A549 (cell line): ENCODE data around the gene SNRNP70.

ENCODE experiments used
- EHF ChIP-seq: fragments of 250-450 bp; sonication (Bioruptor Pico); IDR thresholded peaks from 2 replicates; pipeline ENCODE4 v1.5.0; 2020; ENCODE audit warnings: mild to moderate bottlenecking
- ESRRA ChIP-seq: fragments of 150-350 bp; IDR thresholded peaks from 2 replicates; pipeline ENCODE4 v1.6.1; 2014; ENCODE audit warnings: mild to moderate bottlenecking, low read length, borderline replicate concordance
- JUNB ChIP-seq: fragments of >200 bp; sonication (Bioruptor Twin); formaldehyde crosslinking; IDR thresholded peaks from 2 replicates; pipeline ENCODE4 v1.6.1; 2016
- PHF8 ChIP-seq: fragments of 200-600 bp; sonication (generic); IDR thresholded peaks from 2 replicates; pipeline ENCODE4 v1.6.1; 2016; ENCODE audit warnings: low read depth, mild to moderate bottlenecking, antibody characterized with exemption, moderate library complexity, borderline replicate concordance
- POLR2A ChIP-seq: IDR thresholded peaks from 2 replicates; pipeline ENCODE4 v1.6.1; 2012; ENCODE audit warnings: mild to moderate bottlenecking, low read length
- ZFP36 ChIP-seq: fragments of 450-650 bp; IDR thresholded peaks from 2 replicates; pipeline ENCODE4 v1.6.1; 2014; ENCODE audit warnings: borderline replicate concordance; ENCODE audit not compliant: partially characterized antibody
- TF ChIP-seq, protein P1 (sequence below): fragments of >200 bp; sonication (Bioruptor Twin); formaldehyde crosslinking; IDR thresholded peaks from 3 replicates; pipeline ENCODE4 v1.5.1; 2016

DNA sequence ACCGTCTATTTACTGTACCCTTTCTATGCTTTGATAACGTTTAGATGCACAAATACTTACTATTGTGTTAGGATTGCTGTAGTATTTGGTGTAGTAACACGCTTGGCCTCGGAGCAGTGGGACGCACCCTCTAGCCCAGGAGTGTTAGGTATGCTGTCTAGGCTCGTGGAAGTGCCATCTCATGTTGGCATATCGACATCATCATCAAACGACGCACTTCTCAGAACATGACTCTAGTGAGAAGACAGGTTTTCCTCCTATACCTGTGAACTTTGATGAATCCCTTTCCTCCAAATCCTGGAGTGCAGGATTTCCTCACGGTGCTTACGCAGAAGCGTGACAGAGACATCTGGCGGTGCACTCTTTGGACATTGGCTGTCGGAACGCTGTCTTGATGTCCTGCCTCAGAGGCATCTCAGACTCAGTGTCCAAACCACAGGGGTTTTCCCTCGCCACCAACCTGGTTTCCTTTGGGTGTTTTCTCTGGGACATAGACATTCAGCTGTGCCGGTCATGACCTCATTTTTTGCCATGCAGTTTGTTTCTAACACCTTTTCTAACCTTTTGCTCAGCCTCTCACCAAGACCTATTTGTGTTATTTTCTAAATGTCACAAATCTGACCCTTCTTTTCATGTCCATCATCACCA, 6.3 kb downstream of the SNRNP70 start:
- TF ChIP-seq ZFP36 (no peak), PHF8 (no peak), EHF (CRISPR knock-in tag) (no peak), ESRRA (no peak), JUNB (no peak), POLR2A (no peak)
- TF ChIP-seq, protein P1, sequence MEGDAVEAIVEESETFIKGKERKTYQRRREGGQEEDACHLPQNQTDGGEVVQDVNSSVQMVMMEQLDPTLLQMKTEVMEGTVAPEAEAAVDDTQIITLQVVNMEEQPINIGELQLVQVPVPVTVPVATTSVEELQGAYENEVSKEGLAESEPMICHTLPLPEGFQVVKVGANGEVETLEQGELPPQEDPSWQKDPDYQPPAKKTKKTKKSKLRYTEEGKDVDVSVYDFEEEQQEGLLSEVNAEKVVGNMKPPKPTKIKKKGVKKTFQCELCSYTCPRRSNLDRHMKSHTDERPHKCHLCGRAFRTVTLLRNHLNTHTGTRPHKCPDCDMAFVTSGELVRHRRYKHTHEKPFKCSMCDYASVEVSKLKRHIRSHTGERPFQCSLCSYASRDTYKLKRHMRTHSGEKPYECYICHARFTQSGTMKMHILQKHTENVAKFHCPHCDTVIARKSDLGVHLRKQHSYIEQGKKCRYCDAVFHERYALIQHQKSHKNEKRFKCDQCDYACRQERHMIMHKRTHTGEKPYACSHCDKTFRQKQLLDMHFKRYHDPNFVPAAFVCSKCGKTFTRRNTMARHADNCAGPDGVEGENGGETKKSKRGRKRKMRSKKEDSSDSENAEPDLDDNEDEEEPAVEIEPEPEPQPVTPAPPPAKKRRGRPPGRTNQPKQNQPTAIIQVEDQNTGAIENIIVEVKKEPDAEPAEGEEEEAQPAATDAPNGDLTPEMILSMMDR: no peak
